HG03066 (cell line): ENCODE data around the gene SPECC1L.
"Not testable (repeated sequence)": the region's sequence is repeated elsewhere in the genome, so short reads cannot be mapped to it uniquely, and the experiment has no call there.

Experiments used
- ATAC-seq: cut with Tn5 transposase; IDR thresholded peaks from one replicate; pipeline ENCODE4 v1.9.1; 2021; ENCODE audit warnings: low read depth; ENCODE audit not compliant: unreplicated experiment

The SPECC1L gene

GRCh38 chr22:24245584-24246561 is 24.8 kb upstream of the SPECC1L start:
- ATAC-seq: not testable (repeated sequence)

GRCh38 chr22:24247011-24247507 is 23.6 kb upstream of the SPECC1L start:
- no peak for ATAC-seq

GRCh38 chr22:24247564-24248344 is 22.9 kb upstream of the SPECC1L start:
- ATAC-seq: no peak

GRCh38 chr22:24248611-24249010 is 22.0 kb upstream of the SPECC1L start:
- not testable (repeated sequence) for ATAC-seq

- ATAC-seq: not testable (repeated sequence)
Observed at GRCh38 chr22:24249413-24249812, 21.2 kb upstream of the SPECC1L start.

- not testable (repeated sequence) for ATAC-seq
Observed at GRCh38 chr22:24251286-24251685, 19.3 kb upstream of the SPECC1L start.

GRCh38 chr22:24253126-24253525 is 17.5 kb upstream of the SPECC1L start:
- ATAC-seq: not testable (repeated sequence)

- not testable (repeated sequence) for ATAC-seq
Observed at GRCh38 chr22:24256136-24256535, 14.5 kb upstream of the SPECC1L start.

- not testable (repeated sequence) for ATAC-seq
Observed at GRCh38 chr22:24256736-24257135, 13.9 kb upstream of the SPECC1L start.

- not testable (repeated sequence) for ATAC-seq
Observed at GRCh38 chr22:24259459-24259858, 11.2 kb upstream of the SPECC1L start.

GRCh38 chr22:24262185-24262749 is 8.4 kb upstream of the SPECC1L start:
- not testable (repeated sequence) for ATAC-seq

GRCh38 chr22:24263479-24263878 is 7.2 kb upstream of the SPECC1L start:
- not testable (repeated sequence) for ATAC-seq

GRCh38 chr22:24264329-24264896 is 6.2 kb upstream of the SPECC1L start:
- not testable (repeated sequence) for ATAC-seq

- no peak for ATAC-seq
Observed at GRCh38 chr22:24265734-24266133, 4.9 kb upstream of the SPECC1L start.

GRCh38 chr22:24266495-24266894 is 4.1 kb upstream of the SPECC1L start:
- ATAC-seq: not testable (repeated sequence)

GRCh38 chr22:24271386-24271854 is 789 bp downstream of the SPECC1L start:
- no peak for ATAC-seq

- not testable (repeated sequence) for ATAC-seq
Observed at GRCh38 chr22:24273031-24273430, 2.4 kb downstream of the SPECC1L start.

GRCh38 chr22:24273906-24274305 is 3.3 kb downstream of the SPECC1L start:
- not testable (repeated sequence) for ATAC-seq

- ATAC-seq: not testable (repeated sequence)
Observed at GRCh38 chr22:24274696-24275405, 4.2 kb downstream of the SPECC1L start.
